Brain microvascular endothelial cell (primary cell): ENCODE results near the gene EHBP1.

ENCODE experiments used
- DNase-seq: peaks from one replicate; pipeline ENCODE4 v3.0.0-alpha.2; 2020
- H3K27ac ChIP-seq: fragments of 250-450 bp; sonication (Bioruptor Pico); 2 replicates; pipeline ENCODE4 v1.5.1; 2020; ENCODE audit warnings: mild to moderate bottlenecking, moderate library complexity
- H3K27me3 ChIP-seq: fragments of 250-450 bp; sonication (Bioruptor Pico); replicated peaks from 2 replicates; pipeline ENCODE4 v1.5.1; 2020; ENCODE audit warnings: mild to moderate bottlenecking
- H3K36me3 ChIP-seq: fragments of 250-450 bp; sonication (Bioruptor Pico); replicated peaks from 2 replicates; pipeline ENCODE4 v1.5.1; 2020; ENCODE audit warnings: mild to moderate bottlenecking
- H3K4me3 ChIP-seq: 2 replicates; pipeline ENCODE4 v1.5.1; 2011; ENCODE audit warnings: low read depth, mild to moderate bottlenecking, control low read depth, low read length, moderate library complexity
- CTCF ChIP-seq: IDR thresholded peaks from 2 replicates; pipeline ENCODE4 v1.5.1; 2011; ENCODE audit warnings: low read depth, mild to moderate bottlenecking, moderate library complexity, low read length, control low read depth, inconsistent platforms; ENCODE audit errors: missing control alignments
- in situ Hi-C: cut with HindIII; loops from 2 replicates; pipeline ENCODE4 v1.10.0; 2017; ENCODE audit warnings: low sequenced_read_pairs, low pct_ligation_motif_present

Gene EHBP1

GRCh38 chr2:62705007-62705829 lies at the start of gene EHBP1:
Gene EHBP1, plus strand, starts transcription at chr2:62705713. Its CDS starts 1,479 bp downstream, at chr2:62707192.
- in situ Hi-C loops = no loop called here
- Histone ChIP-seq H3K27me3 (no peaks in the 10 kb centered on the region), H3K27ac (peak within 1 kb of the TSS; percentile 42), H3K4me3 (peak within 1 kb of the TSS; percentile 87), H3K36me3 (peaks cover 2% of the 10 kb centered on the region)
- DNase-seq = peak; percentile 100
- TF ChIP-seq CTCF = no peak

- no peak for DNase-seq
- H3K27ac ChIP-seq = no peak overlapping the region
- no peaks in the 10 kb centered on the region for H3K27me3 ChIP-seq
- in situ Hi-C loops = no loop called here
- TF ChIP-seq CTCF = no peak
- H3K4me3 ChIP-seq = no peak overlapping the region
- H3K36me3 ChIP-seq = no peaks in the 10 kb centered on the region
Observed at GRCh38 chr2:62657783-62658182, 47.7 kb upstream of the EHBP1 start.

DNA sequence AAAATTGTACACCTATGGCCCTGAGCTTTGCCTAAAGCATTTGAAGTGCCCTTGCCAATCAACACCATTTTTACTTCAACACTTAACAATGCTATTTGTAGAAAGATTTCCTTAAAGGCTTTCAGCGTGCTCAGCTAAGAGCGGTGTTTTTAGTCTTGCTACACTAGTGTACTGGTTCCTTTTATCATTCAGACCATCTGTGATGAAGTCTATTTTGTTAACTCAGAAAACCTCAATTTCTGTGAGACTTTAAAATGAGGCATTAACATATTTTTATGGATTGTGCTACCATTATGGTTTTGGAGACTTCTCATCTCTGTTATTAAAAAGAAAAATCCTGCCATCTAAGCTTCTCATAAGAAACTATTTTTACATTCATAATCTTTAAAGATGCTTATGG lies 46.6 kb upstream of the EHBP1 start:
- no peak for TF ChIP-seq CTCF
- in situ Hi-C loops = no loop called here
- Histone ChIP-seq H3K36me3 (no peaks in the 10 kb centered on the region), H3K27ac (no peak overlapping the region), H3K27me3 (no peaks in the 10 kb centered on the region), H3K4me3 (no peak overlapping the region)
- no peak for DNase-seq

DNA sequence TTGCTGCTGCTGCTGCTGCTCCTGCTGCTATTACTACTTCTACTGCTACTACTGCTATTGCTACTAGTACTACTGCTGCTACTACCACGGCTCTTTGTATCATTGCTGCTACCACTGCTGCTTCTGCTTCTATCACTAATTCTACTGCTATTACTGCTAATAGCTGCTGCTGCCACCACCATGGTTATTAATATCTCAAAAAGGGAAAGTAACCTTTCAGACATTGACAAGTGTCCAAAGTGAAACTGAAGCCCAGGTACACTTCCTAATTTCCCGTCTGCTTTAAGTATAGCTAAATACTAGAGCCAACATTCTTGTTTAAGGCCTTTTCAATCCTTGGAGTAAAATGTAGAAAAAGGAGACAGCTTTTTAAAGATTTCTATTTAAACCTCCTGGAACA lies 45.4 kb upstream of the EHBP1 start:
- Histone ChIP-seq H3K27me3 (no peaks in the 10 kb centered on the region), H3K36me3 (no peaks in the 10 kb centered on the region), H3K27ac (peak overlapping the region; percentile 72), H3K4me3 (no peak overlapping the region)
- no peak for DNase-seq
- no peak for TF ChIP-seq CTCF
- in situ Hi-C loops = no loop called here

GRCh38 chr2:62660582-62661262 lies 44.8 kb upstream of the EHBP1 start:
- Histone ChIP-seq H3K27ac (peak overlapping the region; percentile 72), H3K4me3 (no peak overlapping the region), H3K27me3 (no peaks in the 10 kb centered on the region), H3K36me3 (no peaks in the 10 kb centered on the region)
- DNase-seq = peak; percentile 87
- in situ Hi-C loops = no loop called here
- no peak for TF ChIP-seq CTCF
